IMR-90 (cell line): Measurements from ENCODE around the gene CDK11A. TPM values are rescaled to one million over a fixed set of nuclear protein-coding genes. Genes with fewer than 3 reads are reported as not detected.
"Not testable (repeated sequence)": the region's sequence is repeated elsewhere in the genome, so short reads cannot be mapped to it uniquely, and the experiment has no call there.

ENCODE experiments used
- ATAC-seq: fragments of 200-7000 bp; cut with Tn5 transposase; 2 replicates; pipeline ENCODE4 v1.9.1; 2020; ENCODE audit warnings: low read depth, mild to moderate bottlenecking, moderate library complexity
- BruUV-seq: library from RNA; stranded (reverse); fragments of 400-500 nt; replicated peaks from 2 replicates; lab custom pipeline; 2021; lab: Mats Ljungman, UMichigan
- CTCF ChIA-PET: fragments of 300-600 bp; formaldehyde crosslinking; extraction: SDS; loops from one replicate; lab custom pipeline; 2021; ENCODE audit warnings: antibody characterized with exemption; lab: Yijun Ruan, JAX
- POLR2A ChIA-PET: fragments of 300-600 bp; sonication (Branson Sonifier 250); formaldehyde crosslinking; loops from one replicate; lab custom pipeline; 2022; ENCODE audit warnings: antibody characterized with exemption; ENCODE audit not compliant: unreplicated experiment; lab: Charles Lee
- DNase-seq: peaks from one replicate; pipeline ENCODE4 v3.0.0; 2013
- H2AFZ ChIP-seq: replicated peaks from 2 replicates; pipeline ENCODE3; 2013; ENCODE audit warnings: low read length, mild to moderate bottlenecking; ENCODE audit not compliant: poor library complexity
- H2AK5ac ChIP-seq: 2 replicates; pipeline ENCODE4 v1.6.1; 2013; ENCODE audit warnings: low read depth, low read length, inconsistent platforms
- H2AK9ac ChIP-seq: replicated peaks from 2 replicates; pipeline ENCODE3; 2013; ENCODE audit warnings: mild to moderate bottlenecking, low read depth, low read length, moderate library complexity; ENCODE audit not compliant: poor library complexity
- H2BK120ac ChIP-seq: 2 replicates; pipeline ENCODE4 v1.6.1; 2013; ENCODE audit warnings: low read depth, low read length, inconsistent platforms
- H2BK15ac ChIP-seq: 3 replicates; pipeline ENCODE4 v1.6.1; 2013; ENCODE audit warnings: low read depth, low read length, inconsistent platforms
- H2BK20ac ChIP-seq: 2 replicates; pipeline ENCODE4 v1.6.1; 2013; ENCODE audit warnings: low read depth, mild to moderate bottlenecking, inconsistent platforms, low read length, moderate library complexity
- H2BK5ac ChIP-seq: 2 replicates; pipeline ENCODE4 v1.6.1; 2013; ENCODE audit warnings: mild to moderate bottlenecking, low read depth, low read length, inconsistent platforms; ENCODE audit not compliant: poor library complexity, severe bottlenecking
- H3K14ac ChIP-seq: replicated peaks from 2 replicates; pipeline ENCODE4 v1.6.1; 2013; ENCODE audit warnings: low read depth, low read length, inconsistent platforms
- H3K18ac ChIP-seq: 2 replicates; pipeline ENCODE4 v1.6.1; 2013; ENCODE audit warnings: low read depth, low read length, control low read depth
- H3K23ac ChIP-seq: 2 replicates; pipeline ENCODE4 v1.6.1; 2013; ENCODE audit warnings: low read depth, low read length, inconsistent platforms
- H3K27ac ChIP-seq: 2 replicates; pipeline ENCODE4 v1.5.1; 2013; ENCODE audit warnings: mild to moderate bottlenecking, control low read depth, low read length; ENCODE audit not compliant: insufficient read depth
- H3K27me3 ChIP-seq: 2 replicates; pipeline ENCODE4 v1.6.1; 2013; ENCODE audit warnings: low read length; ENCODE audit not compliant: control insufficient read depth, insufficient read depth
- H3K36me3 ChIP-seq: 2 replicates; pipeline ENCODE4 v1.6.1; 2013; ENCODE audit warnings: low read length, mixed read lengths; ENCODE audit not compliant: control insufficient read depth, insufficient read depth
- H3K4ac ChIP-seq: 2 replicates; pipeline ENCODE4 v1.6.1; 2013; ENCODE audit warnings: low read depth, low read length, inconsistent platforms
- H3K4me1 ChIP-seq: 2 replicates; pipeline ENCODE4 v1.6.1; 2013; ENCODE audit warnings: low read length, mixed read lengths; ENCODE audit not compliant: control insufficient read depth, insufficient read depth
- H3K4me2 ChIP-seq: 2 replicates; pipeline ENCODE4 v1.6.1; 2013; ENCODE audit warnings: low read depth, mild to moderate bottlenecking, control low read depth, low read length, moderate library complexity
- H3K4me3 ChIP-seq: 2 replicates; pipeline ENCODE4 v1.5.1; 2013; ENCODE audit warnings: low read depth, mild to moderate bottlenecking, control low read depth, low read length, moderate library complexity; ENCODE audit not compliant: insufficient read depth
- H3K56ac ChIP-seq: 2 replicates; pipeline ENCODE4 v1.6.1; 2013; ENCODE audit warnings: low read length, inconsistent platforms; ENCODE audit not compliant: insufficient read depth; ENCODE audit errors: extremely low read depth
- H3K79me1 ChIP-seq, 2 experiments: 2 replicates each; pipeline ENCODE4 v1.6.1; 2013; ENCODE audit warnings: low read length in 2 of 2, inconsistent platforms in 1 of 2, low read depth in 1 of 2
- H3K9ac ChIP-seq: 2 replicates; pipeline ENCODE4 v1.6.1; 2013; ENCODE audit warnings: low read depth, low read length, control low read depth
- H3K9me1 ChIP-seq: 2 replicates; pipeline ENCODE4 v1.6.1; 2013; ENCODE audit warnings: low read length, inconsistent platforms; ENCODE audit not compliant: insufficient read depth
- H3K9me3 ChIP-seq: 2 replicates; pipeline ENCODE4 v1.6.1; 2013; ENCODE audit warnings: low read length; ENCODE audit not compliant: control insufficient read depth, insufficient read depth
- H4K20me1 ChIP-seq: 2 replicates; pipeline ENCODE4 v1.6.1; 2013; ENCODE audit warnings: low read length, inconsistent platforms; ENCODE audit not compliant: insufficient read depth
- H4K5ac ChIP-seq: 2 replicates; pipeline ENCODE4 v1.6.1; 2013; ENCODE audit warnings: mild to moderate bottlenecking, low read depth, low read length, control low read depth
- H4K8ac ChIP-seq, 2 experiments: 2 replicates each; pipeline ENCODE4 v1.6.1; 2013; ENCODE audit warnings: low read depth in 2 of 2, low read length in 2 of 2, control low read depth in 1 of 2, inconsistent platforms in 1 of 2
- H4K91ac ChIP-seq: 2 replicates; pipeline ENCODE4 v1.6.1; 2013; ENCODE audit warnings: low read depth, low read length, inconsistent platforms; ENCODE audit not compliant: insufficient read depth
- BHLHE40 ChIP-seq: fragments of 150-350 bp; IDR thresholded peaks from 2 replicates; pipeline ENCODE4 v1.6.1; 2016; ENCODE audit warnings: mild to moderate bottlenecking, low read depth, low read length
- FOS ChIP-seq: fragments of 150-350 bp; IDR thresholded peaks from 2 replicates; pipeline ENCODE4 v1.6.1; 2016; ENCODE audit warnings: low read depth, low read length
- NFE2L2 ChIP-seq: fragments of 150-350 bp; IDR thresholded peaks from 2 replicates; pipeline ENCODE4 v1.6.1; 2016; ENCODE audit warnings: low read depth, mild to moderate bottlenecking, low read length
- RAD21 ChIP-seq: IDR thresholded peaks from 2 replicates; pipeline ENCODE4 v1.6.1; 2012; ENCODE audit warnings: low read length, improper control_type of control experiment
- WGBS, 2 experiments: methylation state at CpG; one replicate each; pipeline versions ENCODE4 v1.1.5 to v1.1.7; 2013; ENCODE audit warnings: missing lambda C conversion rate in 2 of 2; ENCODE audit not compliant: insufficient read length in 1 of 2; ENCODE audit errors: extremely low coverage in 2 of 2; 5-methylcytosine and 5-hydroxymethylcytosine counted together
- dilution Hi-C: fragments of 300-500 bp; cut with HindIII; formaldehyde crosslinking; loops from one replicate; pipeline ENCODE4 v1.14.3; 2018; ENCODE audit warnings: low sequenced_read_pairs; ENCODE audit not compliant: unreplicated experiment
- in situ Hi-C: fragments of 300-500 bp; cut with MboI; formaldehyde crosslinking; loops from 3 replicates; pipeline ENCODE4 v1.14.3; 2019; ENCODE audit warnings: low sequenced_read_pairs, inconsistent platforms, mixed read lengths
- intact Hi-C: fragments of 100-400 bp; cut with micrococcal nuclease; formaldehyde crosslinking; loops from 2 replicates; pipeline ENCODE4 v1.10.0; 2022
- polyA plus RNA-seq, 3 experiments: library from polyadenylated mRNA; depleted of rRNA; stranded (reverse); fragments of >200 nt; gene quantifications; 2 replicates each; pipeline ENCODE4 v1.2.3, GENCODE V29; 2012; ENCODE audit warnings: low replicate concordance in 1 of 3
- total RNA-seq: library from RNA; depleted of rRNA; stranded (reverse); fragments of >200 nt; gene quantifications from 2 replicates; pipeline ENCODE4 v1.2.3, GENCODE V29; 2012

The CDK11A gene
- total and polyA plus RNA-seq, 2 of the 4 experiments (the other 2 are of a cell fraction), result 1.8 to 20.0 TPM

DNA sequence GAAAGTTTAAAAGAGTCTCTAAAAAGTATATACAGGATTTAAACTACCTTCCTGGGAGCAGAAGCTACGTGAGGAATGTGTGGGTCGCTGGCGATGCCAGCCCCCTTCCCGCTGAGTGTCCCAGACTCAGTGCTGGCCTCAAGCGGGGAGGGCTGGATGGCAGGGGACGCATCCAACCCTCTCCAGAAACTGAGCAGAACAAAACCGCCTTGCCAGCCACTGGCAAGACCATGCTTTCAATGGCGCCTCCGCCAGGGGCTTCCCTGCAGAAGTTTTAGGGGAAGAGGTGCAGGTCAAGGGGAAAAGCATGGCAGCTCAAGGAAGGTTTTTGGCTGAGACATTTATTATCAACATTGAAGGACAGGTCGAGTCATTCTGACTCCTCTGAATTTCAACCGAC, 28.0 kb upstream of the CDK11A start:
- 96% methylated on average over 5 of the region's 11 CpGs; no CpG with 5 or more reads in 1 of the 2 experiments for WGBS, 2 experiments
- H2BK5ac ChIP-seq, result no peak overlapping the region
- H3K27ac ChIP-seq, result no peak overlapping the region
- H3K23ac ChIP-seq, result no peak overlapping the region
- no peak overlapping the region for H2BK20ac ChIP-seq
- H3K4ac ChIP-seq, result no peak overlapping the region
- H4K91ac ChIP-seq, result no peak overlapping the region
- H3K9ac ChIP-seq, result no peak overlapping the region
- H3K27me3 ChIP-seq, result no peaks in the 10 kb centered on the region
- no peak overlapping the region for H2AK5ac ChIP-seq
- BruUV-seq, result TSS peak; percentile 76
- intact Hi-C loops, result no loop called here
- TF ChIP-seq FOS, result no peak
- TF ChIP-seq NFE2L2, result no peak
- TF ChIP-seq RAD21, result no peak
- TF ChIP-seq BHLHE40, result no peak
- H3K14ac ChIP-seq, result no peak overlapping the region
- H3K4me3 ChIP-seq, result no peak overlapping the region
- no peak overlapping the region for H3K56ac ChIP-seq
- no peaks in the 10 kb centered on the region for H4K20me1 ChIP-seq
- no peak overlapping the region for H2AFZ ChIP-seq
- dilution Hi-C loops, result no loop called here
- no peak overlapping the region for H4K5ac ChIP-seq
- ChIA-PET POLR2A (no interaction called here), CTCF (no interaction called here)
- in situ Hi-C loops, result no loop called here
- no peaks in the 10 kb centered on the region; a peak in 1 of 4 replicates for H3K79me1 ChIP-seq
- no peaks in the 10 kb centered on the region for H3K9me3 ChIP-seq
- peaks cover 35% of the 10 kb centered on the region for H3K36me3 ChIP-seq
- H2BK120ac ChIP-seq, result no peak overlapping the region
- H4K8ac ChIP-seq, result no peak overlapping the region
- no peaks in the 10 kb centered on the region for H3K4me1 ChIP-seq
- no peak overlapping the region for H2AK9ac ChIP-seq
- ATAC-seq (no peak), DNase-seq (no peak)
- no peaks in the 10 kb centered on the region for H3K9me1 ChIP-seq
- H2BK15ac ChIP-seq, result no peak overlapping the region
- H3K18ac ChIP-seq, result no peak overlapping the region
- no peak overlapping the region for H3K4me2 ChIP-seq

- H3K23ac ChIP-seq, H3K4me1 ChIP-seq, CTCF ChIA-PET, H2BK120ac ChIP-seq, POLR2A ChIA-PET, H3K79me1 ChIP-seq, H4K91ac ChIP-seq, H3K27me3 ChIP-seq, H2BK5ac ChIP-seq, H4K5ac ChIP-seq, H3K4me3 ChIP-seq, H2AFZ ChIP-seq, H3K18ac ChIP-seq, H3K4ac ChIP-seq, H3K9me1 ChIP-seq, H2AK5ac ChIP-seq, dilution Hi-C loops, H2BK15ac ChIP-seq, DNase-seq, H2BK20ac ChIP-seq, H3K27ac ChIP-seq, intact Hi-C loops, H3K4me2 ChIP-seq, BruUV-seq, in situ Hi-C loops, H3K14ac ChIP-seq, ATAC-seq, H4K20me1 ChIP-seq, H4K8ac ChIP-seq, H3K9me3 ChIP-seq, H3K9ac ChIP-seq, H3K56ac ChIP-seq, H2AK9ac ChIP-seq: not testable (repeated sequence)
- WGBS, 2 experiments, result no CpG with 5 or more reads among the region's 9 CpGs
- H3K36me3 ChIP-seq, result peaks cover 15% of the 10 kb centered on the region; the same call in 1 of the 2 replicates
Observed at GRCh38 chr1:1749941-1750340, 25.8 kb upstream of the CDK11A start.
